ENCODE results near the gene HOXD11.

HOXD11 gene

DNA sequence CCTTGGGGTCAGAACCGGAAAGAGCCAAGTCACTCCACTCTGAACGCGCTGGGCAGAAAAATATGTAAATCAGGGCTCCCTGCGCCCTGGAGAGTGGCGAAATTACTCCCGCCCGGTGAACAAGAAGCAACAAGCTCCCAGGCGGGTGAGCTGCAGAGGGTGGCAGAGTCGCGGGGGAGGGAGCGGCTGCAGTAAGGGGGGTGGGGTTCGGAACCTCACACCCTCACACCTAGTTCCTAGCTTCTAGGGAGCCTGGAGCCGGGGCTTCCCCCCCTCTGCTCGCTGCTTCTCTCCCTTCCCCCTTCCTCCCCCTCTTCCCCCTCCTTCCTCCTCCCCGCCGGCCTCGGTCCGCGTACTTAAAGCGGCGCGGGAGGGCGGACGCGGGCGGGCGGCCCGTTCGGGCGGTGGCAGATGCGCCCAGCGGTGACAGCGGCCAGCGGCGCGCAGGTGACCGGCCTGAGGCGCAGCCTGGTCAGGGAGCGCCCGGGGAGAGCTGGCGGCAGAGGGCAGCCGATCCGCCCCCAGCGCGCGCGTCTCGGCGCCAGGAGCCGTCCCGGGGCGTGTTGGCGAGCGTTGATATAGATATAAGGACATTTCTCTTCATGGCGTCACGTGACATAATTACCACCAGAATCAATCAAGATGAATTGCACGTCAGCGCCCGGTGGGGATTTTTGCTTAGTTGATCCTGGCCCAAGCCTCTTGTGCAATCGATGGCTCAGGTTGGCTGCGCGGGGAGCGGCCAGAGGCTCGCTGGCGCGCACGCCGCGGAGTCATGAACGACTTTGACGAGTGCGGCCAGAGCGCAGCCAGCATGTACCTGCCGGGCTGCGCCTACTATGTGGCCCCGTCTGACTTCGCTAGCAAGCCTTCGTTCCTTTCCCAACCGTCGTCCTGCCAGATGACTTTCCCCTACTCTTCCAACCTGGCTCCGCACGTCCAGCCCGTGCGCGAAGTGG lies at the start of gene HOXD11:
Gene HOXD11 (plus strand): TSS at position 700 of the 959 bp plus-strand sequence. CDS start 76 bp downstream, at position 776.
- Histone ChIP-seq H3K9ac (ENCODE audit: low read length) (no peak within 1 kb of the TSS), H3K9me3 (ENCODE audit: control insufficient read depth, low read length) (no peaks in the 10 kb centered on the region), H3K27me3 (ENCODE audit: control insufficient read depth, insufficient read depth, low read length) (peaks cover 93% of the 10 kb centered on the region), H3K4me1 (ENCODE audit: control insufficient read depth, insufficient read depth, low read length) (no peaks in the 10 kb centered on the region), H3K36me3 (ENCODE audit: control insufficient read depth, insufficient read depth, low read length) (no peaks in the 10 kb centered on the region), H3K4me3 (ENCODE audit: low read length) (no peak within 1 kb of the TSS)

DNA sequence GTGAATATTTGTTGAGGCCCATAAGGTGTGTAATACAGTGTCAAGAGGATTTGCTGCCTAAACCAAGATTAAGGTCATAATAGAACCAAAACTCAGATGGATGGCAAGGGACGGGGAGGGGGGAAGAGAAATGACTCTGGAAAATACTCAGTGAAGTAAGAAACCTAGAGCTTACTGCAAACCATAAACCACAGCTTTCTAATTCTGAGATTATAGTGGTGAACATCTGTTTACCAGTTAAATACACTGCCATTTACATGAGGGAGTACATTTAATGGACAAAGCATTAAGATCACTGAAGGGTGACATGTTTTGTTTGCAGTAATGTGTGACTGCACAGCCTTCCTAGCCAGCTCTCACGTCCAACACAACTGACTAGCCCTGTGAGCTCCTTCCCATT lies 43.1 kb upstream of the HOXD11 start:
- Histone ChIP-seq H3K9me3 (ENCODE audit: control insufficient read depth, low read length) (no peaks in the 10 kb centered on the region), H3K27me3 (ENCODE audit: control insufficient read depth, insufficient read depth, low read length) (peaks cover 41% of the 10 kb centered on the region), H3K4me1 (ENCODE audit: control insufficient read depth, insufficient read depth, low read length) (peaks cover 14% of the 10 kb centered on the region), H3K9ac (ENCODE audit: low read length) (no peak overlapping the region), H3K36me3 (ENCODE audit: control insufficient read depth, insufficient read depth, low read length) (no peaks in the 10 kb centered on the region), H3K4me3 (ENCODE audit: low read length) (no peak overlapping the region)

DNA sequence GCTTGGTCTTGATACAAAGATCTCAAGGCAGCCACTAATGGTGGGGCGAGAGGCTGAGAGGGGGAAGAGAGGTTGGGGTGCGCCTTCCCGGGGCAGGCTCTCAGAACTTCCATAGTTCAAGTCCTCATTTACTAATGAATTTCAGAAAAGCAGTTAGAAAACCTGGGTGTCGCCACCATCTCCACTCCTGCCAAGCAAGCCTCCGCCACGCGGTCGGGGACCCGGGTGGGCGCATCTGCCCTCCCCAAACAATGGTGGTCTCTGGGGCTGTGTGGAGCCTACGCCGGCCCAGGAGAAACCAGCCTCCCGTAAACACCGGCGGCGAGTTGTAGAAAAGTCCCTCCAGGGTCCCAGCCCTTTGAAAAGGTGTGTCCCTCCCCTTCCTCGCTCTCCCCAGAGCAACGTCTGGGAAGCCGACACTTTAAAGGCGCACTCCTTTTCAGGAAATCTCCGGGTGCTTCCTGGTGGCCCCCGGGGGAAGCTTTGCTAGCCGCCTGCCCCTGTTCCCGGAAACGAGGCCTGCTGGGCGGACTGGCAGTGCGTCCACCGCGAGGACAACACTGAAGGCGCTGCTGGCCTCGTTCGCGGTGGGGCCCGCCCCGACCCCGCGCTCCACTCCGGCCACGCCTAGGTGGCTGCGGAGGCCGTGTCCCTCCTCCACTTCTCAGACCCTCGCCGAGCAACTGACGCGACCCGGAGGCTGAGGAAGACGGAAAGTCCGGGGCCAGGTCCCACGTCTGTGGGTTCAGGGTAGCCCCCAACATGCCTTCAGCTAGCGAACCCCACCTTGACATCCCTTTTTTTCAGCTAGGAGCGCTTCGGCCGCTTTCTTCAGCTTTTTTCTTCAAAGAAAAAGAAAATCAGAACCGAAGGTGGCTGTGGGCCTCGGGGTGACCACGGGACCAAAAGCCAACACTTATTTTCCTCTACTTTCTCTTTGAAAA lies 40.2 kb upstream of the HOXD11 start:
- Histone ChIP-seq H3K4me3 (ENCODE audit: low read length) (no peak overlapping the region), H3K4me1 (ENCODE audit: control insufficient read depth, insufficient read depth, low read length) (peaks cover 14% of the 10 kb centered on the region), H3K9me3 (ENCODE audit: control insufficient read depth, low read length) (no peaks in the 10 kb centered on the region), H3K36me3 (ENCODE audit: control insufficient read depth, insufficient read depth, low read length) (no peaks in the 10 kb centered on the region), H3K27me3 (ENCODE audit: control insufficient read depth, insufficient read depth, low read length) (peaks cover 70% of the 10 kb centered on the region), H3K9ac (ENCODE audit: low read length) (no peak overlapping the region)

DNA sequence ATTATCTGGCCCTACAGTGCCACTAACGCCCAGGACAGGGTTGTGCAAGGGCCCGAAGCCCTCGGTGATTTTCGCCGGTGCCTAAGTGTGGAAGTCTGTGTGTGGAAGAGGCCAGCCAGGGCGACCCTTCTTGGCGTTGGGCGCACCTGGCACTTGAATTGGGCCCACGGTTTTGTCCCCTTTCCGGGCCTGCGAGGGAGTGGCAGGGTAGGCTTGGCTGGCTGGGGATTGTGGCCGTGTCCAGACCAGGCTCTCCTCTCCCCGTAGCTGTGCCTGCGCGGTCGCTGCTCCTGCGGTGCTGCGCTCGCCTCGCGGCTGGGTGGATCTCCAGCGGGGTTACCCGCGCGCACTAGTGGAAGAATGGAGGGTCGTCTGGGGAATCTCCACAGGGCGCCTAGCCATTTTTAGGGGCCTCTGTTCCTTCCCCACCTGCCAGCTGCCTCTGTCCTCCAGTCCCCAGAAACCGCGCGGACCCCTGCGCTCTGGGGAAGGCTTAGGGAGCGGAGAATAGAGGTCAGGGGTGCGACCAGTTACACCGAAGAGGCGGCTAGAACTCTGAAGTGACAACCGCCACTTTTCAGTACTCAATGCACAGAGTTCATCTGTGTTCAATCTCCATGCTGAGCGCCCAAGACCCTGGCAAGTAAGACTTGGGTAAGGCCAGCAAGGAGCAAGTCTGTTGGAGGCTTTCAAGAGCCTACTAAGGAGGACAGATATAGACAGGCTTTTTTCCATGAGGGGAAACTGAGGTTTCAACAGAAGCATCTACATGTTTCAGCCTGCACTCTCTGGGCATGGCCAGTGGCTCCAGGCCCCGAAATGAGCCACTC lies 39.3 kb upstream of the HOXD11 start:
- peaks cover 14% of the 10 kb centered on the region for H3K4me1 ChIP-seq (ENCODE audit: control insufficient read depth, insufficient read depth, low read length)
- H3K36me3 ChIP-seq (ENCODE audit: control insufficient read depth, insufficient read depth, low read length): no peaks in the 10 kb centered on the region
- H3K9ac ChIP-seq (ENCODE audit: low read length): no peak overlapping the region
- H3K27me3 ChIP-seq (ENCODE audit: control insufficient read depth, insufficient read depth, low read length): peaks cover 79% of the 10 kb centered on the region
- H3K4me3 ChIP-seq (ENCODE audit: low read length): no peak overlapping the region
- H3K9me3 ChIP-seq (ENCODE audit: control insufficient read depth, low read length): no peaks in the 10 kb centered on the region

DNA sequence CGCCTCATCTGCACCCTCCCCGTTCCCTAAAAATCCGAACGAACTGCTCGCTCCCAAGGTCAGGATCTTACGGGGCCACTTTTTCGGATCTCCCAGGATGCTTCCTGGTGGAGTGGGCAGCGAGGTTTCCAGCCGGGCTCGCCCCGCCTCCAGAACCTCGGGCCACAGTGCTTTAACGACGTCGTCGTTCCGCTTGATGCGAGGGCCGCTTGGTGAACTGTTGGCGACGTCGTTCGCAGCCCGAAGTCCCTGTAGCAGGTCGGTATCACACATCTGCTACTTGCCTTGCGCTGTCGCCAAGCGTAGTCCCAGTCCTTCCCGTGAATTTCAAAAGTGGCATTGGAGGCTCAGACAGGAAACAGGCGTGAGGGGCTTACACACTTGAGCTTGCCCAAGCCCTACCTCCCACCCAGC lies 38.7 kb upstream of the HOXD11 start:
- Histone ChIP-seq H3K36me3 (ENCODE audit: control insufficient read depth, insufficient read depth, low read length) (no peaks in the 10 kb centered on the region), H3K4me1 (ENCODE audit: control insufficient read depth, insufficient read depth, low read length) (peaks cover 14% of the 10 kb centered on the region), H3K4me3 (ENCODE audit: low read length) (no peak overlapping the region), H3K9me3 (ENCODE audit: control insufficient read depth, low read length) (no peaks in the 10 kb centered on the region), H3K27me3 (ENCODE audit: control insufficient read depth, insufficient read depth, low read length) (peaks cover 84% of the 10 kb centered on the region), H3K9ac (ENCODE audit: low read length) (no peak overlapping the region)

DNA sequence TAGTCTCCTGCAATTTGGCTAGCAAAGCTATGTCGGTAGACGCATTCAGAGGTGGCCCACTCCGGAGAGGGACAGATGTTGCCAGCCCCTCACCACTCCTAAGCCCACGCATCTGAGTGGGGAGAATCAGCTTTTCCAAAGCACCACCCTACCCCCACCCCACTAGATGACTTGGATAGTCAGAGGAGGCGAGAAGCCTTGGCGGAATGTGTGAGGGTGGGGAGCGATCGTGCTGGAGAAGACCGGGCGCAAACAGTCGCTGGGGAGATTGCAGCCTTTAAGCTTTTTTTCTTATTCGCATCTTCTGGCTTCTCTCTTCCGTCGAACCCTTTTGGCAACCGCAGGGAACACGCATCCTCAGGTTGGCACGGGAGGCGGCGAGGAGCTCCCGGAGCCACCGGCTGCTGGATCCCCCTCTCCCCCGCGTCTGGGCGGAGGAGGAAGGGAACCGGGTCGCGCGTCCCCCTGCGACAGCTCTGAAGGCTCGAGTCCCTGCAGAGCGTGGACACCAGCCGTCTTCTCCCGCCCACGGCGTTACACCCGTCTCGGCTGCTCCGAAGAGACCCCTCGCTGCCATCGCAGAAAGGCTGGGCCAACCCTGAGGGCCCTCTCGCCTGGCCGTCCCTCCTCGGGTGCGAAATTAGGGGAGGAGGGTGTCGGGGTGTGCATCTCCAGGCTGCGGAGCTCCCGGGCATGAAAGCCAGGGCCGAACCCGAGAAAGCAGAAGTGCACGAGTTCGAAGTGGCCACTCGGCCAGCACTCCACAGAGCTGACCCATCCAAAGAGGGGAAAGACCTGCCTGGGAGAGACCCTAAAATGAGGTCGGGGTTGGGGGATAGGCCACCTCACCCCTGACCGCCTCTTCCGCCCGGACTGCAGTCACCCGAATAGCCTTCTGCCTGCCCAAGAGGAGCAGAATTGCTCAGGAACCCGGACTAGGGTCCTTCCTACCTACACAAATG lies 35.5 kb upstream of the HOXD11 start:
- Histone ChIP-seq H3K4me3 (ENCODE audit: low read length) (no peak overlapping the region), H3K36me3 (ENCODE audit: control insufficient read depth, insufficient read depth, low read length) (no peaks in the 10 kb centered on the region), H3K27me3 (ENCODE audit: control insufficient read depth, insufficient read depth, low read length) (peaks cover 99% of the 10 kb centered on the region), H3K9me3 (ENCODE audit: control insufficient read depth, low read length) (no peaks in the 10 kb centered on the region), H3K4me1 (ENCODE audit: control insufficient read depth, insufficient read depth, low read length) (peaks cover 14% of the 10 kb centered on the region), H3K9ac (ENCODE audit: low read length) (no peak overlapping the region)

DNA sequence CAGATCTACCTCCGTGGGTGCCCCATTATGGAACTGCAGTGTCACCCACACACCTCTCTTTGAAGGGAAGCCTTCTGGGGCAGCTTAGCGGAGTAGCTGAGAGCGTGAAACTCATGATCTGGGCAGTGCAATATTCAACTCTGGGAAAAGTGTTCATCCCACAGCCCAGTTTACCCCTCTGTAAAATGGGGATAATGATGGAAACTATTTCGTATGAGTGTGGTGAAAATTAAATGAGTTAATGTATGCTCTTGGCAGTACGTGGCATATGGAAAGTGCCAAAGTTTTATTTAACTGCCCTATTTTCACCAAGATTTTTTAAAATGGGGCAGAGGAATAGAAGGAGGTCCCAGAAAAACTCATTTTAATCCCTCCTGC lies 34.8 kb upstream of the HOXD11 start:
- peaks cover 99% of the 10 kb centered on the region for H3K27me3 ChIP-seq (ENCODE audit: control insufficient read depth, insufficient read depth, low read length)

DNA sequence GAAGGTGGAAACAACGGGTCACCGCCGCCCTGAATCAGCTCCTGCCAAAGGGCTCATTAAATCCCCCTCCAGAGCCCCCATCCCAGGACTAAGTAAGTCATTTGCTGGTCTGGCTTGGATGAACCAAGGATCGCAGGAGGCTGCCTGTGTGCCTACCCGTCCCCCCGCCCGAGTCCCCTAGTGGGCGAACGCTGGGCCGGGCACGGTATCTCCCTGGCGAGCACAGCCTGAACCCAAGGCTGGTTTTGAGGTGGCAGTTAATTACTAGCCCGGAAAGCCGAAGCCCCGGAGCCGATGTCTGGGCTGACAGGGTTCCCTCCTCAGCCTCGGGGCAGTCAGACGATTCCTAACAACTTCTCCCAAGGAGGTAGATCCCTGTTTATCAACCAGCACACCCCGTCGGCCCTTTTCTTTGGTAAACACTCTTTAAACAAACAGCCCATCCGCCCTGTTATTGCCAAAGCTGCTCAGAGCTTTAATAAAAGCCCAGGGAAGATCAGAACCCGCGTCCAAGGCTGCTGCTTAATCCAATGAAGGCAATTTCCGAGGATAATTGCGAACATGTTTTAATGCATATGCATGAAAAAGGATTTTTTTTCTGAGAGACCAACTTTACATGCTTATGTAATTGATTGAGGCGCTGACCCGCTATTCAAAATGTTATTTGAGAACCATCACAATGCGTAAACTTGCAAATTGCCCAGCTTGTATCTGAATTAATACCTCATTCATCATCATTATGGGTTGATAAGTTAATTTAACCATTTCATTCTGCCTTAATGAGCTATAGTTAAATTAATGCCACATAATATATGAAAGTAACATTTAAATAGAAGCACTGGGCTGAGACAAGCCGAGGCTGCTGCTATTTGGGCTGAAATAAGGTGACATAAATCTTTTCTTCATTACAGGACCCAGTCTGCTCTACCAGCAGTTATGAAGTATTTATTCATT lies 33.9 kb upstream of the HOXD11 start:
- peaks cover 94% of the 10 kb centered on the region for H3K27me3 ChIP-seq (ENCODE audit: control insufficient read depth, insufficient read depth, low read length)
- no peaks in the 10 kb centered on the region for H3K9me3 ChIP-seq (ENCODE audit: control insufficient read depth, low read length)
- H3K9ac ChIP-seq (ENCODE audit: low read length): no peak overlapping the region
- H3K4me1 ChIP-seq (ENCODE audit: control insufficient read depth, insufficient read depth, low read length): no peaks in the 10 kb centered on the region
- no peaks in the 10 kb centered on the region for H3K36me3 ChIP-seq (ENCODE audit: control insufficient read depth, insufficient read depth, low read length)
- no peak overlapping the region for H3K4me3 ChIP-seq (ENCODE audit: low read length)

More for the DNA sequence above, 34.8 kb upstream of the HOXD11 start:
- Histone ChIP-seq H3K4me1 (ENCODE audit: control insufficient read depth, insufficient read depth, low read length) (peaks cover 8% of the 10 kb centered on the region), H3K36me3 (ENCODE audit: control insufficient read depth, insufficient read depth, low read length) (no peaks in the 10 kb centered on the region), H3K9me3 (ENCODE audit: control insufficient read depth, low read length) (no peaks in the 10 kb centered on the region), H3K9ac (ENCODE audit: low read length) (no peak overlapping the region), H3K4me3 (ENCODE audit: low read length) (no peak overlapping the region)

DNA sequence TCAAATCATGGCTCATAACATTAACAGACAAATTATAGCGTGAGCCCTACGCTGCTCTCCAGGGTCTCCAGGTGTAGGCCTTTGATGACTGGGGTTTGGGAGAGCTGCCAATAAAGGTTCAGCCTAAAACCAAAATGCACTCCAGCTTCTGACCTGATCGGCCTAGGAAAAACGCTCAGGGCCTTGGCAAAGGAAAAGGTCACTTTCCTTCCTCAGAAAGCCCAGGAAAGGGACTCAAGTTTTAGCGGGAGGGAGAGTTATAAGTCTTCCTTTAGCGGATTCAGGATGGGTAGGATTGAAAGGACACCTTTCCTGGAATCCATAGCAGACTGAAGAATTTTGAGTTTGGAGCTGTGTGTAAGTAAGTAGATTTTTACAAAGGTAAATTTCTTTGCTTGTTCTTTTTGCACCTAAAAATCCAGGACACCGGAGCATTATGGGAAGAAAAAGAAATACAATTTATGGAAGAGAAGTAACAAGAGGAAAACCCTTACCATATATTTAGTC lies 32.1 kb upstream of the HOXD11 start:
- no peaks in the 10 kb centered on the region for H3K36me3 ChIP-seq (ENCODE audit: control insufficient read depth, insufficient read depth, low read length)
- peaks cover 94% of the 10 kb centered on the region for H3K27me3 ChIP-seq (ENCODE audit: control insufficient read depth, insufficient read depth, low read length)
- H3K4me1 ChIP-seq (ENCODE audit: control insufficient read depth, insufficient read depth, low read length): peaks cover 8% of the 10 kb centered on the region
- no peak overlapping the region for H3K9ac ChIP-seq (ENCODE audit: low read length)
- H3K9me3 ChIP-seq (ENCODE audit: control insufficient read depth, low read length): no peaks in the 10 kb centered on the region
- H3K4me3 ChIP-seq (ENCODE audit: low read length): no peak overlapping the region

DNA sequence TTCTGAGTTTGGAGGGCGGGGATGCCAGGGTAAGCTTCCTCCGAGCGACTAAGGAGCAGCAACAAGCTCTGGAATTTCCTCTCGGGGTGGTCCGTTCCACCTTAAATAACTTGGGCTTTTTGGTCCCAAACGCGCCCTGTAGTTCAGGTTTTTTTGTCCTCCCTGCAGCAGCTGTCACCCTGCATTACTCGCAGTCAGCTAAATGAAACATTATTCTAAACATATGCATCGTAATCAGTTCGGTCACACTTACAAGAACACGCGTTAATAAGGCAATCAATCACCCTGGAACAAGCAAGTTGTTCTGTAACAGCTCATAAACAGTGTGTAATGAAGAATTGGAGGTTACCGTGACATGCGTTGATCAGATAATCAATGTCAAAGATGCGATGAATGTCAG lies 31.6 kb upstream of the HOXD11 start:
- Histone ChIP-seq H3K27me3 (ENCODE audit: control insufficient read depth, insufficient read depth, low read length) (peaks cover 91% of the 10 kb centered on the region), H3K36me3 (ENCODE audit: control insufficient read depth, insufficient read depth, low read length) (no peaks in the 10 kb centered on the region), H3K9ac (ENCODE audit: low read length) (no peak overlapping the region), H3K4me1 (ENCODE audit: control insufficient read depth, insufficient read depth, low read length) (peaks cover 9% of the 10 kb centered on the region), H3K9me3 (ENCODE audit: control insufficient read depth, low read length) (no peaks in the 10 kb centered on the region), H3K4me3 (ENCODE audit: low read length) (no peak overlapping the region)

All from mucosa of stomach (tissue), 1 donor.